ENCODE data around the gene EXD3.

DNA sequence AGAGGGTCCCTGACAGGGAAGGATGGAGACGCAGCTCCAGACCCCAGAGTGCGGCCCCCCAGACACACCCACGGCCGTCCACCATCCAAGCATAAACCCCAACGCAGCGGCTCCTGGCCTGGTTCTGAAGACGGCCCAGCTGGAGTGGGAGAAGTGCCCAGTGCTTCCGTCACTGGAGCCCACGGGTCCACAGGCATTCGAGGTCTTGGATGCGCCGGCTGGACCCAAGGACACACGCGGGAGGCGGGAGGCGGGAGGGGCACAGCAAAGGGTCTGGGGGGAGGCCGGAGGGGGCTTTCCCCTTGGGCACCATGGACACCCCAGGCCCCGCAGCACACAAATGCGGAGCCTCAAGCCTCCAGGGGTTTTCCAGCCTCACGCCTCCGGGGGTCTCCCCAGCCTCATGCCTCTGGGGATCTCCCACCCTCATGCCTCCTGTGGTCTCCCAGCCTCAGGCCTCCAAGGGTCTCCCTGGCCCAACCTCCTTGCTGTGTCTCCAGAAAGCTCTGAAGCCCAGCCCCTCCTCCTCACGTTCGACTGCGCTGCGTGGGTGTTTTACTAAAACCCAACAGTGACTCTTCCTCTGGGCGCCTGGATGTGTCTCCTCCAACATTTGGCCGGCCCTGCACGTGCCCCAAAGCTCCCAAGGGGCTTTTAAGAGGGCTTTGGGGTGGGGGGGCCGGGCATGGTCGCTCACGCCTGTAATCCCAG, 15.2 kb downstream of the EXD3 start:
- no peak for TF ChIP-seq CTCF (IDR thresholded peaks at IDR 0.05)
- TF ChIP-seq POLR2A (IDR thresholded peaks at IDR 0.05) = no peak

Data from stomach (tissue), 4 donors.